Hepatic stellate cell (primary cell): ENCODE data around the gene TRIM41.
A peak's percentile ranks its signal among the peaks of the same experiment; 100 is the strongest.
"Not testable (repeated sequence)": the region's sequence is repeated elsewhere in the genome, so short reads cannot be mapped to it uniquely, and the experiment has no call there.

Experiments
- DNase-seq: peaks from one replicate; pipeline ENCODE4 v3.0.0; 2011; ENCODE audit warnings: low spot score

TRIM41 gene

GRCh38 chr5:181223058-181223728 lies at the start of gene TRIM41:
Gene TRIM41 (plus strand): TSS chr5:181223281. CDS start chr5:181224000, 719 bp downstream.
- peak; percentile 94 for DNase-seq

DNA sequence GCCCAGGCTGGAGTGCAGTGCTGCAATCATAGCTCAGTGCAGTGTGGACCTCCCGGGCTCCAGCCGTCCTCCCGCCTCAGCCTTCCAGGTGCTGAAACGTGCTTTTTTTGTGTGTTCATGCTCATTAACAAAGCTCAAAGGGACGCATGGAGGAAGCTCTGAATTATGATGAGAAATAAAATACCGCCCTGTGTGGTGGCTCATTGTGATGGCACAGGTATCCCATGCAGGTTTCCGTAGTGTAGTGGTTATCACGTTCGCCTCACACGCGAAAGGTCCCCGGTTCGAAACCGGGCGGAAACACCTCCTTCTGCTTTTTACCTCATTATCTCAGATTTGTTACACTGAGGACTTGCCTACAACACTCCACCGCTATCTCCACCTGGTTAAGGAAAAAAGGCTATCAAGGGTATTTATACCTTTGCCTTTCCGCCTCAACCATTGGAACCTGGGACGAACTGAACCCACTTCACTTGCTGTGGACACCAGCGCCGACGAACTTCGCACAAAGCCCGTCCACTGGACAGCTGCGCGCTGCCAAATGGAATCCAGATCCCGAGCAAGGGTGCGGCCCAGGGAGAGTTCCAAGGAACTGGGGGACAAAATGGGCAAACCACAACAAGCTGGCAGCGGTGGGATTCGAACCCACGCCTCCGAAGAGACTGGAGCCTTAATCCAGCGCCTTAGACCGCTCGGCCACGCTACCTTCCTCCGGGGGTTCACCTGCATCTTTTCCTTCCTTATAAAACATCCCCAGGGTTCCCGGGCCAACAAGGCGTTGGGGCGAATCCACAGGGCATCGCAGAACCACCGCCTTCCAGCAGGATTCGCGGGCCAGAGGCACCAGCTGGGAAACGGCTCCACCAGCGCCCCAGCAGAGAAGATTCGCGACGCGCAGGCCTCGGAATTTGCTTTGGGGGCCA lies 49.4 kb upstream of the TRIM41 start:
- no peak for DNase-seq

DNA sequence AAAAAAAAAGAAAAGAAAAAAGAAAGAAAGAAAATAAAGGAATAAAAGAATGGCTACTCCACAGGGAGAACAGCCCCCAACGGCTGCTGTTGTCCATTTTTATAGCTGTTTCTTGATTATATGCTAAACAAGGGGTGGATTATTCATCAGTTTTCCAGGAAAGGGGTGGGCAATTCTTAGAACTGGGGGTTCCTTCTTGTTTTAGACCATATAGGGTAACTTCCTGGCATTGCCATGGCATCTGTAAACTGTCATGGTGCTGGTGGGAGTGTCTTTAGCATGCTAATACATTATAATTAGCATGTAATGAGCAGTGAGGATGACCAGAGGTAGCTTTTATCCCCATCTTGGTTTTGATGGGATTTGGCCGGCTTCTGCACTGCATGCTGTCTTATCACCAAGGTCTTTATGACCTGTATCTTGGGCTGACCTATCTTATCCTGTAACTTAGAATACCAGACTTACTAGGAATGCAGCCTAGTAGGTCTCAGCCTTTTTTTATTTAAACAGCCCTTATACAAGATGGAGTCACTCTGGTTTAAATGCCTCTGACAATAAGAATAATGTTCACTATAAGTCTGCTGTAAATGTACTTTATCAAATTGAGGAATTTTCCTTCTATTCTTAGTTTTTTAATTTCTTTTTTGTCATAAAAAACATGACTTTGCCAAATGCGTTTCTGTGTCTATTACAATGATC lies 46.7 kb upstream of the TRIM41 start:
- DNase-seq, result no peak

GRCh38 chr5:181177559-181177958 lies 45.5 kb upstream of the TRIM41 start:
- not testable (repeated sequence) for DNase-seq

GRCh38 chr5:181181650-181182565 lies 41.2 kb upstream of the TRIM41 start:
- DNase-seq, result no peak

DNA sequence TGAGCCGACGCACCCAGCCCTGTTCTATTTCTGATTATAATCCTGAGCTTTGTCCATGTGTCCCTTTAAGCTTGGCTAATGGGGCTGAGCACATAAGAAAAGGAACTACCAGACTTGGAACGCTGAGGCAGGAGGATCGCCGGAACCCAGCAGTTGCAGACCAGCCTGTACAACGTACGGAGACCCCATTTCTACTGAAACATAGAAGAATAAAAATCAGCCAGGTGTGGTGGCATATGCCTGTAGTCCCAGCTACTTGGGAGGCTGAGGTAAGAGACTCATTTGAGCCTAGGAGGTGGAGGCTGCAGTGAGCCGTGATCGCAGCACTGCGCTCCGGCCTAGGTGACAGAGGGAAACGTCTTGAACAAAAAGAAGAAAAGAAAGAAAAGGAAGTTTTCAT lies 40.4 kb upstream of the TRIM41 start:
- DNase-seq, result no peak

GRCh38 chr5:181184845-181185216 lies 38.2 kb upstream of the TRIM41 start:
- no peak for DNase-seq

- no peak for DNase-seq
Observed at GRCh38 chr5:181185560-181185959, 37.5 kb upstream of the TRIM41 start.

GRCh38 chr5:181186022-181186421 lies 37.1 kb upstream of the TRIM41 start:
- DNase-seq, result no peak

DNA sequence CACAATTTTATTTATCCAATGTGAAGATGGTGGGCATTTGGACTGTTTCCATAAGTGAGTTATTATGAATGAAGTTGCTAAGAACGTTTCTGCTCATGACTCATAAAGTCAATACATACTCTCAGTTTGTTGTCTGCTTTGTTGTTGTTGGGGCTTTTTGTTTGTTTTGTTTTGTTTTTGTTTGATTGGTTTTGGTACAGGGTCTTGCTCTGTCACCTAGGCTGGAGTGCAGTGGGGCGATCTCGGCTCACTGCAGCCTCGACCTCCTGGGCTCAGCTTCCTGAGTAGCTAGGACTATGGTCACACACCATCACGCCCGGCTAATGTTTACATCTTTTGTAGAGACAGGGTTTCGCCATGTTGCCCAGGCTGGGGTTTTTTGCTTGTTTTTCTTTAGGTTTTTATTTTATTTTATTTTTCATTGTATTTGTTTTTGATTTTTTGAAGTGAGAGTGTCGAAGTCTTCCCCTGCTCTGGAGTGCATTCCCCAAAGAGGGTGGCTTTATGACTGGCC lies 36.0 kb upstream of the TRIM41 start:
- DNase-seq, result no peak

DNA sequence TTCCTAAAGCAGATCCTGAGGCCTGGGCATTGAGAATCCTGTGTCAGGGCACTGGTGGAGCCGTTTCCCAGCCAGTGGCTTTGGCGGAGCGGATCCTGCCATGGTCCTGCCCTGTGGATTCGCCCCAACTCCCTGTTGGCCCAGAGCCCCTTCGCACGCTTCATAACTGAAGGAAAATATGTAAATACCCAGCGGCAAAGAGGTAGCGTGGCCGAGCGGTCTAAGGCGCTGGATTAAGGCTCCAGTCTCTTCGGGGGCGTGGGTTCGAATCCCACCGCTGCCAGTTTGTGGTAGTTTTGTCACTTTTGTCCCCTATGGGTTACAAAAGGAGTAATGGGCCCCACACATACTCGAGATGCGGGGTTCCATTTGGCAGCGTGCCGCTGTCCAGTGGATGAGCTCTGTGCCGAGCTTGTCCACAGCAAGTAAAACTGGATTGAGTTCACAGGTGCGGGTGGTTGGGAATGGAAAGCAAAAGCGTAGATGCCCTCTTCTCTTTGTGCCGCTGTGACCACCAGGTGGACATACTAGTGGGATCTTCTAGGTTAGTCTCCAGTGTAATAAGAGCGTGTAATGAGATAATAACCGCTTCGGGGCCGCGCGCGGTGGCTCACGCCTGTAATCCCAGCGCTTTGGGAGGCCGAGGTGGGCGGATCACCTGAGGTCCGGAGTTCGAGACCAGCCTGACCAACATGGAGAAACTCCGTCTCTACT lies 35.4 kb upstream of the TRIM41 start:
- no peak for DNase-seq

DNA sequence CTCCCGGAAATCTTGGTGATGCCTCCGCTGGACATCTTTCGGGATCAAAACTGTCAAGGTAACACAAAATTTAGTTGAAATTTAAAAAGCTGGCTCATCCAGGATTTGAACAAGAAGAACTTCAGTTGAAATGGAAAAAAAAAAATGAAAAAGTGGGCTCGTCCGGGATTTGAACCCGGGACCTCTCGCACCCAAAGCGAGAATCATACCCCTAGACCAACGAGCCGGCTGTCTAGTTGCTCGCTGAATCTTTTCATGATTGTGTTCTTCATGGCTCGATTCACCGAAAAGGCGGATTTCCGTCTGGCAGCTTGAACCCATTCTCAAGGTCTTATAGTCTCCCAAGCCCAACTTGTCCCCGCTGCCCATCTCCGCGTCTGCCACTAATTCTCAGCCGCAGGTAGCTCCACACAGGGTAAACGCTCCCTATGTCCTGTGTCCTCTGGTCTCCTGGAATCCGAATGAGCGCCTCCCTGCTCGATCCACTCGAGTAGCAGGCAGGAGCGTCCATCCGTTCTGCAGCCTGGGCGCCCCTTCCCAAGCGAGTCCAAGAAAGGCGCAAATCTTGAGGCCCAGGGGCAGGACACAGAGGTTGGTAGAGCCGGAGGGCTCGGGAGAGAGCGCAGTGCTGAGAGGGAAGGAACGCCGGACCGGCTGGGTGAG lies 34.2 kb upstream of the TRIM41 start:
- no peak for DNase-seq

DNA sequence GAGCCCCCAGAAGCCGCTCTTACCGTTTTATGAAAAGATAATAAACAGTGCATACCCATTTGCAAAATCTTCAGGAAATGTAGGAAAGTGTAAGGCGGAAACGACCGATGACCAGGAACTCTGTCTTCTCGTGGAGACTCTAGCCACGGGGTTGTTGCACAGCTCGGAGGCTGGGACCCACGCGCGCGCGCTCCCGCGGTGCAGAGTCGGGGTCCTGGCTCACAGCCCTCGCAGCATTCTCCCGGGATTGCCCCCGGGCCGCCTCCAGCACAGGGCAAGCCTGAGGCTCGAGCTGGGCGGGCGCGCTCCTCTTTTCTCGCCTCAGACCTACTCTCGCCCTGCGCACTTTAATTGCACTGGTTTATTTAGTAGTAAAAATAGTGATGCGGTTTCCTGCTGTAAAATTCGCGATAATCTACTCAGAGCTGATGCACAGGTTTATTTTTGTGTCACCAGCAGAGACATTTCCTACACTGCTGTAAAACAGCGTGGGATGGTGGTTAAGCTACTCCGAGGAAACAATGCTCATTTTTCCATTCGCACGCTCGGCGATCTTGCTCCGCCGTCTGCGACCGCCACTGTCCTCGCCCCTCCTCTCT lies 33.6 kb upstream of the TRIM41 start:
- DNase-seq, result no peak

- DNase-seq, result no peak
Observed at GRCh38 chr5:181189962-181190710, 32.9 kb upstream of the TRIM41 start.

GRCh38 chr5:181190711-181191525 lies 32.2 kb upstream of the TRIM41 start:
- DNase-seq, result no peak

DNA sequence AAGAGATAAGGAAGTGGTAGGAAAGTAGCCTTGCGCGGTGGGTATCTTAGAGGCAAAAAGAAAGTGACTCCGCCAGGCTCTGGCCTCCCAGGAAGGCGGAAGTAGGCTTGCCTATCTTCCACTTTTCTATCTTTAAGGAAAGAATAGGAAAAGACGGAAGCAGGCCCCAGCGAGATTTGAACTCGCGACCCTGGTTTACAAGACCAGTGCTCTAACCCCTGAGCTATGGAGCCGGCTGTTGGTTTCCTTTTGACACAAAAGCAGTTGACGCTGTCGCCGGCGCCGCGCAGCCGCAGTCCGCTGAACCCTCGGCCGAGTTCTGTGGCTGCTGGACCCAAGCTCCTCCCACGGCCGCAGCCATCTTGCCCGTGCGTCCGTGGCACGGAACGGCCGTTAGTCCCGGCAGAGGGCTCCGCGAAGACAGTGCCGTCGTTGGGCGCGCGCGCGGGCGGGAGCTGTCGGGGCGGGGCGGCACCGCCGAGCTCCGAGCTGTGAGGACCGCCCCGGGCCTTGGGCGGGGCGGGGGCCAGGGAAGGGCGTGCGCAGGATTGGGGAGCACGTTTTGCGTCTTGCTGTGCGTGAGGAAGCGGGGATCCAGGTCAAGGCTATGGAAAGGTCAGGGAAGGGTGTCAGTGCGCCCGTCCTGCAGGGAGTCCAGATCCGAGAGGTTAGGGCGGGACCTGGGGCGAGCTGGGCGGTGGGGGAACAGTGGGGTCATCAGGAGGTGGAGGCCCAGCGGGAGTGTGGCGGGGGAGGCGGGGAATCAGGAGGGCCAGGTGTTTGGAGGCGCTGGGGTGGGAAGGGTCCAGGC lies 31.4 kb upstream of the TRIM41 start:
- peak; percentile 94 for DNase-seq

DNA sequence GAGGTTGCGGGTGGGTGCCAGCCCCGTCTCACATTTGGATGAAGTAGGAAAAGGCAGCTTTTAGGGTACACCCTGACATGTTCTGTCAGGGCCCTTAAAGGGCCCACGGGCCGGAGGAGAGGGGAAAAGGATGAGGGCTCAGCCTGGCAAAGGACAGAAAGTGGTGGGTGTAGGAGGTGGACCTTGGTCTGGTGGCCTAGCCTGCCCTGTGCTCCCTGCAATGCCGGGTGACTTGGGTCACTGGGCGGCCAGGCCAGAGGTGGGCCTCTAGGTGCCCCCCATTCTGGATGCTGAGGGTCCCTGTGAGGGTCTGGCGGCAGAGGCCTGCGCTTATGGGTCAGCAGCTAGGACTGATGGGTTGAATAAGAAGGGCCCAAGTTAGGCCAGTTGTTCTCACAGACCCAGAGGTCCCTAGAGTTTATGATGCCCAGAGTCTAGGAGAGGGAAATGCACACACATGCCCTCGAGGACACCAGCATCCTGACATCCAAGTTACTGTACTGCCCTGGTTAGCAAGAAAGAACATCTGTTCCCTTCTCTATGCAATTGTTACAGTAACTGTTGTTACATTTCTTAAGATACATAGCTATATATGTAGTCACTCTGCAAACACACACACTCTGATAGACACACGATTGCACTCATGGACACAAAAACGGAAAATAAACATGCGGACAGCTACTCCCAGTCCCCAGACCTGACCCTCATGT lies 30.6 kb upstream of the TRIM41 start:
- no peak for DNase-seq
